HG03342 (cell line): ENCODE measurements around the gene RECK.
"Not testable (repeated sequence)": the region's sequence is repeated elsewhere in the genome, so short reads cannot be mapped to it uniquely, and the experiment has no call there.

Source experiments
- ATAC-seq: cut with Tn5 transposase; IDR thresholded peaks from one replicate; pipeline ENCODE4 v1.9.1; 2021; ENCODE audit warnings: mild to moderate bottlenecking, moderate library complexity; ENCODE audit not compliant: unreplicated experiment

Gene RECK

GRCh38 chr9:36110434-36110833, 73.7 kb downstream of the RECK start:
- ATAC-seq = no peak

GRCh38 chr9:36112516-36112915, 75.8 kb downstream of the RECK start:
- ATAC-seq = no peak

GRCh38 chr9:36113999-36114398, 77.3 kb downstream of the RECK start:
- ATAC-seq = no peak

GRCh38 chr9:36116593-36116992, 79.9 kb downstream of the RECK start:
- no peak for ATAC-seq

- ATAC-seq = no peak
Measured at GRCh38 chr9:36118201-36118600, 81.5 kb downstream of the RECK start.

- no peak for ATAC-seq
Measured at GRCh38 chr9:36118706-36119105, 82.0 kb downstream of the RECK start.

GRCh38 chr9:36119476-36119875, 82.8 kb downstream of the RECK start:
- no peak for ATAC-seq

GRCh38 chr9:36120705-36121104, 84.0 kb downstream of the RECK start:
- no peak for ATAC-seq

- ATAC-seq = no peak
Measured at GRCh38 chr9:36121971-36122370, 85.3 kb downstream of the RECK start.

GRCh38 chr9:36123515-36123914, 86.8 kb downstream of the RECK start:
- ATAC-seq = no peak

GRCh38 chr9:36125062-36125855, 88.5 kb downstream of the RECK start:
- ATAC-seq = no peak

GRCh38 chr9:36126016-36126730, 89.5 kb downstream of the RECK start:
- ATAC-seq = no peak

GRCh38 chr9:36127652-36128244, 91.0 kb downstream of the RECK start:
- ATAC-seq = no peak

GRCh38 chr9:36128349-36128748, 91.6 kb downstream of the RECK start:
- ATAC-seq = no peak

GRCh38 chr9:36129139-36129538, 92.4 kb downstream of the RECK start:
- no peak for ATAC-seq

- not testable (repeated sequence) for ATAC-seq
Measured at GRCh38 chr9:36131666-36132065, 95.0 kb downstream of the RECK start.

GRCh38 chr9:36132086-36132485, 95.4 kb downstream of the RECK start:
- ATAC-seq = no peak

- ATAC-seq = no peak
Measured at GRCh38 chr9:36134761-36135505, 98.2 kb downstream of the RECK start.

- ATAC-seq = no peak
Measured at GRCh38 chr9:36135741-36136271, 99.1 kb downstream of the RECK start.

- ATAC-seq = peak; percentile 88
Measured at GRCh38 chr9:36136272-36136893, 99.7 kb downstream of the RECK start, which contains the start of gene GLIPR2. Gene GLIPR2, plus strand, starts transcription at chr9:36136733. Its CDS starts 46 bp downstream, at chr9:36136779.
